Stomach (tissue), 9 donors: ENCODE measurements around the gene CRYBA1. TPM values are rescaled to one million over a fixed set of nuclear protein-coding genes. Genes with fewer than 3 reads are reported as not detected.

Source experiments
- DNase-seq, 2 donors: peaks; one replicate each; pipeline versions ENCODE4 v3.0.0 to v3.0.0-alpha.2; 2013 to 2019
- H3K27ac ChIP-seq, 5 donors: fragments of 200-600 bp in 4 of 5; sonication (generic) in 4 of 5; one replicate each; pipeline ENCODE4 v1.5.1; 2013 to 2019; ENCODE audit warnings: mild to moderate bottlenecking in 1 of 5, moderate library complexity in 1 of 5
- H3K27me3 ChIP-seq, 3 donors: fragments of 200-600 bp; sonication (generic); one replicate each; pipeline ENCODE4 v1.5.1; 2017 to 2019; ENCODE audit warnings: mixed run types in 1 of 3
- H3K36me3 ChIP-seq, 4 donors: fragments of 200-600 bp; sonication (generic); 1 replicate in 3 of 4; 2 replicates in 1 of 4; pipeline ENCODE4 v1.5.1; 2016 to 2019
- H3K4me1 ChIP-seq, 4 donors: fragments of 200-600 bp; sonication (generic); one replicate each; pipeline ENCODE4 v1.5.1; 2016 to 2019
- H3K4me3 ChIP-seq, 4 donors: fragments of 200-600 bp; sonication (generic) in 3 of 4; one replicate each; pipeline ENCODE4 v1.5.1; 2016 to 2019; ENCODE audit warnings: mild to moderate bottlenecking in 1 of 4
- H3K9me3 ChIP-seq, 4 donors: fragments of 200-600 bp; sonication (generic); one replicate each; pipeline ENCODE4 v1.5.1; 2016 to 2019
- CTCF ChIP-seq, 7 experiments: fragments of 450-650 bp in 4 of 7; fragments of 200-600 bp in 3 of 7; sonication (generic) in 3 of 7; IDR thresholded peaks; one replicate each; pipeline ENCODE4 v1.5.1; 2016 to 2019; ENCODE audit warnings: antibody characterized with exemption in 7 of 7, control low read depth in 2 of 7, mild to moderate bottlenecking in 1 of 7
- EP300 ChIP-seq: sonication (generic); formaldehyde crosslinking; IDR thresholded peaks from one replicate; pipeline ENCODE4 v1.6.1; 2017; ENCODE audit warnings: antibody characterized with exemption
- POLR2A ChIP-seq, 4 donors: fragments of 450-650 bp; IDR thresholded peaks; one replicate each; pipeline ENCODE4 v1.6.1; 2016; ENCODE audit warnings: antibody characterized with exemption in 4 of 4, control low read depth in 2 of 4, mild to moderate bottlenecking in 1 of 4, moderate library complexity in 1 of 4
- POLR2AphosphoS5 ChIP-seq, 3 donors: sonication (generic); formaldehyde crosslinking; IDR thresholded peaks; one replicate each; pipeline ENCODE4 v1.6.1; 2016; ENCODE audit warnings: antibody characterized with exemption in 3 of 3
- WGBS, 5 donors: extraction: QIAGEN DNeasy Blood & Tissue Kit in 3 of 5; methylation state at CpG; one replicate each; pipeline versions ENCODE4 v1.1.5 to v1.1.7; 2013 to 2018; 5-methylcytosine and 5-hydroxymethylcytosine counted together
- intact Hi-C: fragments of 100-400 bp; cut with DNase I; formaldehyde crosslinking; loops from one replicate; pipeline ENCODE4 v1.15.1; 2023; ENCODE audit warnings: low total_unique reads
- polyA plus RNA-seq, 3 donors: library from polyadenylated mRNA; stranded (reverse); fragments of 200-250 nt; gene quantifications; one replicate each; pipeline ENCODE4 v1.2.3, GENCODE V29; 2013
- total RNA-seq, 5 donors: library from RNA; depleted of rRNA; stranded (reverse); fragments of >200 nt; gene quantifications; one replicate each; pipeline versions ENCODE4 v1.1.0 to v1.2.3, GENCODE V29; 2014 to 2016
- donor health status: healthy with polysubstance abuse.
- donor health status: Bipolar disorder and iron deficiency.
- donor health status: healthy.

The CRYBA1 gene
- total and polyA plus RNA-seq, 8 donors = not detected

- Histone ChIP-seq H3K4me1 (peaks cover 21 to 48% (median 34%) of the 10 kb centered on the region in 4 donors), H3K36me3 (peaks cover 0 to 18% (median 2%) of the 10 kb centered on the region in 4 donors), H3K4me3 (peak overlapping the region; percentile 85 to 99 (median 93)), H3K9me3 (no peaks in the 10 kb centered on the region), H3K27ac (peak overlapping the region; percentile 97 to 100 (median 99)), H3K27me3 (no peaks in the 10 kb centered on the region)
- 0 to 2% (median 0%) methylated on average over 23 to 54 of the region's 54 CpGs for WGBS, 5 donors
- TF ChIP-seq CTCF (IDR thresholded peaks at IDR 0.05) (no peak), POLR2AphosphoS5 (IDR thresholded peaks at IDR 0.05) (peak in 1 of 3 donors; percentile 9)
- intact Hi-C loops = no loop called here
- DNase-seq = peak; percentile 61 to 86
Observed at GRCh38 chr17:29292992-29293889, 46.6 kb downstream of the CRYBA1 start.

- peak; percentile 100 for DNase-seq
- TF ChIP-seq POLR2AphosphoS5 (IDR thresholded peaks at IDR 0.05) (peak; percentile 93 to 100 (median 100)), CTCF (IDR thresholded peaks at IDR 0.05) (peak in 1 of 7 experiments; percentile 22), POLR2A (IDR thresholded peaks at IDR 0.05) (peak in 3 of 4 donors; percentile 92 to 99 (median 99)), EP300 (no peak)
- WGBS, 5 donors = 0 to 1% (median 0%) methylated on average over 23 to 31 of the region's 31 CpGs
- Histone ChIP-seq H3K4me3 (peak within 1 kb of the TSS; percentile 85 to 99 (median 93)), H3K9me3 (no peaks in the 10 kb centered on the region), H3K36me3 (peaks cover 0 to 13% (median 0%) of the 10 kb centered on the region in 4 donors), H3K27ac (peak within 1 kb of the TSS; percentile 97 to 100 (median 99)), H3K4me1 (peaks cover 19 to 40% (median 27%) of the 10 kb centered on the region in 4 donors), H3K27me3 (no peaks in the 10 kb centered on the region)
- intact Hi-C loops = no loop called here
Observed at GRCh38 chr17:29293890-29294579, 47.4 kb downstream of the CRYBA1 start, which contains the start of gene NUFIP2. Gene NUFIP2 (minus strand): TSS chr17:29294148. CDS start chr17:29294059, 89 bp downstream.

- Histone ChIP-seq H3K27me3 (no peaks in the 10 kb centered on the region), H3K36me3 (peaks cover 0 to 8% (median 0%) of the 10 kb centered on the region in 4 donors), H3K4me3 (peak overlapping the region; percentile 85 to 99 (median 93)), H3K27ac (peak overlapping the region; percentile 72 to 100 (median 99)), H3K4me1 (peaks cover 14 to 35% (median 25%) of the 10 kb centered on the region in 4 donors), H3K9me3 (no peaks in the 10 kb centered on the region)
- intact Hi-C loops = no loop called here
- DNase-seq = no peak
- no peak for TF ChIP-seq CTCF (IDR thresholded peaks at IDR 0.05)
- no peak for TF ChIP-seq EP300
- no peak for TF ChIP-seq POLR2AphosphoS5 (IDR thresholded peaks at IDR 0.05)
- no peak for TF ChIP-seq POLR2A (IDR thresholded peaks at IDR 0.05)
- 0 to 2% (median 1%) methylated on average over 2 of the region's 2 CpGs for WGBS, 5 donors
Observed at GRCh38 chr17:29294580-29294900, 47.9 kb downstream of the CRYBA1 start.

DNA sequence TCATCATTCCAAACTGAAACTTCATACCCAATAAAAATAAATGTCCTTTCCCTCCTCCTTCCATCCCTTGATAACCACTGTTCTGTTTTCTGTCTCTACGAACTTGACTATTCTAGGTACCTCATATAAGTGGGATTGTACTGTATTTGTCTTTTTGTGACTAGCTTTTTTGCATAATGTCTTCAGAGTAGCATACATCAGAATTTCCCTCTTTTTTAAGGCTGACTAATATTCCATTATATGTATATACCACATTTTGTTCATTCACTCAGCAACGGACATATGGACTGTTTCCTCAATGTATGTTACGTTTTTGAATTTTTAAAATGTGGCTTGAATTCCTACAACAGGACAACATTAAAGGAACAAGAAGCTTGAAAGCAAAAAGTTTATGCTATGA lies 48.8 kb downstream of the CRYBA1 start:
- Histone ChIP-seq H3K9me3 (no peaks in the 10 kb centered on the region), H3K4me1 (peaks cover 5 to 26% (median 16%) of the 10 kb centered on the region in 4 donors), H3K36me3 (no peaks in the 10 kb centered on the region), H3K27me3 (no peaks in the 10 kb centered on the region), H3K4me3 (no peak overlapping the region), H3K27ac (no peak overlapping the region)
- DNase-seq = no peak
- TF ChIP-seq POLR2AphosphoS5 (IDR thresholded peaks at IDR 0.05) (no peak), EP300 (no peak), POLR2A (IDR thresholded peaks at IDR 0.05) (no peak), CTCF (IDR thresholded peaks at IDR 0.05) (no peak)
- 92 to 97% (median 97%) methylated on average over 3 of the region's 3 CpGs for WGBS, 5 donors
- intact Hi-C loops = no loop called here
